Activated T-helper 17 cell treated with anti-CD3 and anti-CD28 coated beads, Interleukin-2, amount 50 U/mL, for 72 hours (primary cell): ENCODE results near the gene NPAS3. TPM values are rescaled to one million over a fixed set of nuclear protein-coding genes. Genes with fewer than 3 reads are reported as not detected.

Experiments used
- ATAC-seq: fragments of 150-1000 bp; cut with Tn5 transposase; replicated peaks from 2 replicates; pipeline ENCODE4 v1.10.0; 2021; ENCODE audit warnings: mild to moderate bottlenecking, moderate library complexity
- H3K27ac Mint-ChIP-seq: one replicate; pipeline ENCODE4 v1.8.0; 2022; ENCODE audit warnings: mixed read lengths
- H3K27me3 Mint-ChIP-seq: one replicate; pipeline ENCODE4 v1.8.0; 2022; ENCODE audit warnings: mixed read lengths
- H3K36me3 Mint-ChIP-seq: one replicate; pipeline ENCODE4 v1.8.0; 2022; ENCODE audit warnings: low read depth, mild to moderate bottlenecking, mixed read lengths
- H3K4me1 Mint-ChIP-seq: one replicate; pipeline ENCODE4 v1.8.0; 2022; ENCODE audit warnings: mixed read lengths
- H3K4me3 Mint-ChIP-seq: one replicate; pipeline ENCODE4 v1.8.0; 2022; ENCODE audit warnings: mild to moderate bottlenecking, mixed read lengths
- H3K9me3 Mint-ChIP-seq: one replicate; pipeline ENCODE4 v1.8.0; 2022; ENCODE audit warnings: mixed read lengths
- total RNA-seq, 2 donors: library from RNA; stranded (reverse); gene quantifications; one replicate each; pipeline ENCODE4 v1.2.3, GENCODE V29; 2022

Gene NPAS3
- total RNA-seq, 2 donors from 2014 or later: not detected

- H3K36me3 Mint-ChIP-seq: no peaks in the 10 kb centered on the region
Measured at GRCh38 chr14:33515441-33515840, 576.8 kb downstream of the NPAS3 start.

GRCh38 chr14:33515899-33516298, 577.2 kb downstream of the NPAS3 start:
- Mint-ChIP-seq H3K27ac (no peak overlapping the region), H3K36me3 (no peaks in the 10 kb centered on the region)
- no peak for ATAC-seq

More at GRCh38 chr14:33515441-33515840, 576.8 kb downstream of the NPAS3 start:
- Mint-ChIP-seq H3K4me3 (no peak overlapping the region), H3K27ac (no peak overlapping the region), H3K4me1 (no peaks in the 10 kb centered on the region), H3K9me3 (no peaks in the 10 kb centered on the region), H3K27me3 (peaks cover 8% of the 10 kb centered on the region)
- no peak for ATAC-seq

GRCh38 chr14:33516898-33517436, 578.3 kb downstream of the NPAS3 start:
- Mint-ChIP-seq H3K4me3 (no peak overlapping the region), H3K27me3 (peaks cover 9% of the 10 kb centered on the region), H3K9me3 (no peaks in the 10 kb centered on the region), H3K4me1 (no peaks in the 10 kb centered on the region), H3K36me3 (no peaks in the 10 kb centered on the region), H3K27ac (no peak overlapping the region)
- ATAC-seq: no peak

More at GRCh38 chr14:33515899-33516298, 577.2 kb downstream of the NPAS3 start:
- Mint-ChIP-seq H3K9me3 (no peaks in the 10 kb centered on the region), H3K4me1 (no peaks in the 10 kb centered on the region), H3K27me3 (peaks cover 8% of the 10 kb centered on the region), H3K4me3 (no peak overlapping the region)

GRCh38 chr14:33521192-33521591, 582.5 kb downstream of the NPAS3 start:
- Mint-ChIP-seq H3K4me3 (no peak overlapping the region), H3K27me3 (peaks cover 24% of the 10 kb centered on the region), H3K36me3 (no peaks in the 10 kb centered on the region), H3K9me3 (no peaks in the 10 kb centered on the region), H3K27ac (no peak overlapping the region), H3K4me1 (no peaks in the 10 kb centered on the region)
- ATAC-seq: no peak

- ATAC-seq: no peak
- Mint-ChIP-seq H3K27ac (no peak overlapping the region), H3K27me3 (peaks cover 30% of the 10 kb centered on the region), H3K4me1 (no peaks in the 10 kb centered on the region), H3K4me3 (no peak overlapping the region), H3K36me3 (no peaks in the 10 kb centered on the region), H3K9me3 (no peaks in the 10 kb centered on the region)
Measured at GRCh38 chr14:33524244-33524643, 585.6 kb downstream of the NPAS3 start.

- Mint-ChIP-seq H3K4me1 (no peaks in the 10 kb centered on the region), H3K36me3 (no peaks in the 10 kb centered on the region), H3K9me3 (no peaks in the 10 kb centered on the region), H3K4me3 (no peak overlapping the region), H3K27me3 (peaks cover 30% of the 10 kb centered on the region), H3K27ac (no peak overlapping the region)
- no peak for ATAC-seq
Measured at GRCh38 chr14:33525626-33526025, 586.9 kb downstream of the NPAS3 start.

GRCh38 chr14:33527023-33527634, 588.5 kb downstream of the NPAS3 start:
- Mint-ChIP-seq H3K36me3 (no peaks in the 10 kb centered on the region), H3K9me3 (no peaks in the 10 kb centered on the region), H3K27ac (no peak overlapping the region), H3K4me1 (no peaks in the 10 kb centered on the region), H3K27me3 (peaks cover 31% of the 10 kb centered on the region), H3K4me3 (no peak overlapping the region)
- peak; percentile 35 for ATAC-seq

- Mint-ChIP-seq H3K36me3 (no peaks in the 10 kb centered on the region), H3K27ac (no peak overlapping the region), H3K9me3 (no peaks in the 10 kb centered on the region), H3K4me1 (no peaks in the 10 kb centered on the region), H3K4me3 (no peak overlapping the region), H3K27me3 (peaks cover 22% of the 10 kb centered on the region)
- no peak for ATAC-seq
Measured at GRCh38 chr14:33528655-33529054, 590.0 kb downstream of the NPAS3 start.

GRCh38 chr14:33529787-33530757, 591.4 kb downstream of the NPAS3 start:
- Mint-ChIP-seq H3K27ac (no peak overlapping the region), H3K4me1 (no peaks in the 10 kb centered on the region), H3K9me3 (no peaks in the 10 kb centered on the region), H3K4me3 (no peak overlapping the region), H3K36me3 (no peaks in the 10 kb centered on the region), H3K27me3 (peaks cover 20% of the 10 kb centered on the region)
- ATAC-seq: no peak

- no peaks in the 10 kb centered on the region for H3K9me3 Mint-ChIP-seq
- peaks cover 12% of the 10 kb centered on the region for H3K27me3 Mint-ChIP-seq
- H3K27ac Mint-ChIP-seq: no peak overlapping the region
- H3K36me3 Mint-ChIP-seq: no peaks in the 10 kb centered on the region
- H3K4me1 Mint-ChIP-seq: no peaks in the 10 kb centered on the region
- no peak overlapping the region for H3K4me3 Mint-ChIP-seq
- no peak for ATAC-seq
Measured at GRCh38 chr14:33532553-33532952, 593.9 kb downstream of the NPAS3 start.

GRCh38 chr14:33534104-33534503, 595.4 kb downstream of the NPAS3 start:
- Mint-ChIP-seq H3K27me3 (peaks cover 15% of the 10 kb centered on the region), H3K4me3 (no peak overlapping the region), H3K27ac (no peak overlapping the region), H3K4me1 (no peaks in the 10 kb centered on the region), H3K36me3 (no peaks in the 10 kb centered on the region), H3K9me3 (no peaks in the 10 kb centered on the region)
- ATAC-seq: no peak

GRCh38 chr14:33534632-33535031, 596.0 kb downstream of the NPAS3 start:
- no peaks in the 10 kb centered on the region for H3K4me1 Mint-ChIP-seq
- no peak overlapping the region for H3K4me3 Mint-ChIP-seq
- H3K36me3 Mint-ChIP-seq: no peaks in the 10 kb centered on the region
- peaks cover 13% of the 10 kb centered on the region for H3K27me3 Mint-ChIP-seq
- no peak overlapping the region for H3K27ac Mint-ChIP-seq
- H3K9me3 Mint-ChIP-seq: no peaks in the 10 kb centered on the region
- ATAC-seq: no peak

- H3K4me1 Mint-ChIP-seq: no peaks in the 10 kb centered on the region
- H3K9me3 Mint-ChIP-seq: no peaks in the 10 kb centered on the region
- no peak overlapping the region for H3K27ac Mint-ChIP-seq
- no peak for ATAC-seq
- H3K27me3 Mint-ChIP-seq: peaks cover 8% of the 10 kb centered on the region
- H3K36me3 Mint-ChIP-seq: no peaks in the 10 kb centered on the region
- no peak overlapping the region for H3K4me3 Mint-ChIP-seq
Measured at GRCh38 chr14:33539918-33540357, 601.3 kb downstream of the NPAS3 start.

- Mint-ChIP-seq H3K36me3 (no peaks in the 10 kb centered on the region), H3K9me3 (no peaks in the 10 kb centered on the region), H3K4me1 (no peaks in the 10 kb centered on the region), H3K27me3 (peaks cover 8% of the 10 kb centered on the region), H3K4me3 (no peak overlapping the region), H3K27ac (no peak overlapping the region)
- ATAC-seq: no peak
Measured at GRCh38 chr14:33541171-33541570, 602.5 kb downstream of the NPAS3 start.
